Adrenal gland (tissue), 5 donors: ENCODE data around the gene DCAF15.

Source experiments
- POLR2A ChIP-seq, 2 donors: fragments of 450-650 bp; IDR thresholded peaks; one replicate each; pipeline ENCODE4 v1.6.1; 2017; ENCODE audit warnings: antibody characterized with exemption in 2 of 2, mild to moderate bottlenecking in 2 of 2, moderate library complexity in 1 of 2
- TF ChIP-seq, protein P1 (sequence below), 6 experiments: fragments of 450-650 bp in 4 of 6; fragments of 200-600 bp in 2 of 6; sonication (generic) in 1 of 6; IDR thresholded peaks; 1 replicate in 5 of 6; 2 replicates in 1 of 6; pipeline versions ENCODE4 v1.5.1 to v1.8.0; 2016 to 2021; ENCODE audit warnings: antibody characterized with exemption in 6 of 6, mild to moderate bottlenecking in 2 of 6, moderate library complexity in 1 of 6
- donor health status: DM: no; HTN: no; CAD: no.

GRCh38 chr19:13906521-13906904 is 45.8 kb upstream of the DCAF15 start:
- TF ChIP-seq, protein P1, sequence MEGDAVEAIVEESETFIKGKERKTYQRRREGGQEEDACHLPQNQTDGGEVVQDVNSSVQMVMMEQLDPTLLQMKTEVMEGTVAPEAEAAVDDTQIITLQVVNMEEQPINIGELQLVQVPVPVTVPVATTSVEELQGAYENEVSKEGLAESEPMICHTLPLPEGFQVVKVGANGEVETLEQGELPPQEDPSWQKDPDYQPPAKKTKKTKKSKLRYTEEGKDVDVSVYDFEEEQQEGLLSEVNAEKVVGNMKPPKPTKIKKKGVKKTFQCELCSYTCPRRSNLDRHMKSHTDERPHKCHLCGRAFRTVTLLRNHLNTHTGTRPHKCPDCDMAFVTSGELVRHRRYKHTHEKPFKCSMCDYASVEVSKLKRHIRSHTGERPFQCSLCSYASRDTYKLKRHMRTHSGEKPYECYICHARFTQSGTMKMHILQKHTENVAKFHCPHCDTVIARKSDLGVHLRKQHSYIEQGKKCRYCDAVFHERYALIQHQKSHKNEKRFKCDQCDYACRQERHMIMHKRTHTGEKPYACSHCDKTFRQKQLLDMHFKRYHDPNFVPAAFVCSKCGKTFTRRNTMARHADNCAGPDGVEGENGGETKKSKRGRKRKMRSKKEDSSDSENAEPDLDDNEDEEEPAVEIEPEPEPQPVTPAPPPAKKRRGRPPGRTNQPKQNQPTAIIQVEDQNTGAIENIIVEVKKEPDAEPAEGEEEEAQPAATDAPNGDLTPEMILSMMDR (IDR thresholded peaks at IDR 0.05): no peak
- no peak for TF ChIP-seq POLR2A (IDR thresholded peaks at IDR 0.05)
